ENCODE data around the gene DIRAS1.
"Not testable (repeated sequence)": the region's sequence is repeated elsewhere in the genome, so short reads cannot be mapped to it uniquely, and the experiment has no call there.

DIRAS1 gene

DNA sequence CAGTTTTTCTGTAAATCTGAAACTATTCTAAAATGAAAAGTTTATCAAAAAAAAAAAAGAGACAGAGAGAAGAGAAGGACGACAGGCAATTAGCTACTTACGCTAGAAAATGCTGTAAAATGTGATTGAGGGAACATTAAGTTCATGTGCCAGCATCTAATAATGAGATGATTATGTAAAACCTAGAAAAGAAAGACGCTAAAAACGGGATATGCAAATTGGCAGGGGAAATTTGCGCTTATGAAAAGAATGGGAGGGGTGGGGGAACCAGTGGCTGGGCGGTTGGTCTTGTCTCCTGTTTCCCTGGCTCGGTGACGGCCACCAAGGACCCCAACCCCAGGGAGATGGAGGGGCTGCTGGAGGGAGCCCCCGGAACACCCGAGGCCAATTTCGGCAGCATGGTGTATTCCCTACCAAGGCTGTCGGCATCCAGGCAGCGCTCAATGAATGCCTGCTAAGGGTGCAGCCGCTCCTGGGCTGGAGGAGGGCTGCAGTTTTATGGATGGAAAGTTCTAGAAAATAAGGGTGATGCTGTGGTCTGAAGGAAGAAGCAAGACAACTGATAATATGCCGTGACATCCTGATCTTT lies 52.9 kb downstream of the DIRAS1 start:
- no peak for DNase-seq

DNA sequence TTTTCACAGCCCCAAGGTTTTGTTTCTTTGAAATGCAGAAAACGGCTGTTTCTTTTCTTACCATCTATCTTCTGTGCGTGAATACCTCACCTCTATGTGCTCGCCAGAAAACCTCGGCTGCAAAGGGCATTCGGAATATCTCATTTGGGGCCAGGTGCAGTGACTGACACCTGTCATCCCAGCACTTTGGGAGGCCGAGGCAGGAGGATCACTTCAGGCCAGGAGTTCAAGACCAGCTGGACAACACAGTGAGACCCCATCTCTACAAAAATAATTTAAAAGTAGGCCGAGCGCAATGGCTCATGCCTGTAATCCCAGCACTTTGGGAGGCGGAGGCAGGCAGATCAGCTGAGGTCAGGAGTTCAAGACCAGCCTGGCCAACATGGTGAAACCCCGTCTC lies 53.8 kb downstream of the DIRAS1 start:
- DNase-seq, result not testable (repeated sequence)

DNA sequence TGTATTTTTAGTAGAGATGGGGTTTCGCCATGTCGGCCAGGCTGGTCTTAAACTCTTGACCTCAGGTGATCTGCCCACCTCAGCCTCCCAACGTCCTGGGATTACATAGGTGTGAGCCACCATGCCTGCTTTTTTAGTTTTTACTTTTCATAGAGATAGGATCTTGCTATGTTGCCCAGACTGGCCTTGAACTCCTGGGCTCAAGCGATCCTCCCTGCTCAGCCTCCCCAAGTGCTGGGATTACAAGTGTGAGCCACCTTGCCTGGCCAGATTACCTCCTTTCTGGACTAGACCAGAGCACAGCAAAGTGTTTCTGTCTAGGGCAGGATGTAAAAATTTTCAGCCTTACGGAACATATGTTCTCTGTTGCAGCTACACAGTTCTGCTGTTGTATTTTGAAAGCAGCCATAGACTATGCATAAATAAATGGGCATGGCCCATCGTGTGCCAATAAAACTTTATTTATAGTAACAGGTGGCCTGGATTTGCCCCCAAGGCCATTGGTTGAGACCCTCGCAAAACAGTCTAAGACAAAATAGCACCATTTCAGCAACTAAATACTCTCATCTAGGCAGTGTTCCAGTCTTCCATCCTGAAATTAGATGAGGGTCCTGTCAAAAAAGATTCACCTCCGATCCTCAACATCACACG lies 54.7 kb downstream of the DIRAS1 start:
- no peak for DNase-seq

GRCh38 chr19:2665103-2665502 lies 56.1 kb downstream of the DIRAS1 start:
- DNase-seq, result no peak
